Spleen (tissue), 11 donors: ENCODE data around the gene MACROD2. TPM values are rescaled to one million over a fixed set of nuclear protein-coding genes. Genes with fewer than 3 reads are reported as not detected.
"Not testable (repeated sequence)": the region's sequence is repeated elsewhere in the genome, so short reads cannot be mapped to it uniquely, and the experiment has no call there.

Experiments
- DNase-seq: peaks from one replicate; pipeline ENCODE4 v3.0.0-alpha.2; 2020
- H3K27ac ChIP-seq, 8 donors: fragments of 200-600 bp; sonication (generic) in 7 of 8; 1 replicate in 4 of 8; 2 replicates in 4 of 8; pipeline versions ENCODE4 v1.5.0 to v1.8.0; 2016 to 2021; ENCODE audit warnings: inconsistent platforms in 4 of 8, mild to moderate bottlenecking in 4 of 8, moderate library complexity in 1 of 8
- H3K27me3 ChIP-seq, 7 donors: fragments of 200-600 bp; sonication (generic) in 6 of 7; replicated peaks in 1 of 7; 1 replicate in 4 of 7; 2 replicates in 3 of 7; pipeline versions ENCODE4 v1.5.0 to v1.8.0; 2016 to 2021; ENCODE audit warnings: inconsistent platforms in 3 of 7, mild to moderate bottlenecking in 1 of 7
- H3K36me3 ChIP-seq, 6 donors: fragments of 200-600 bp; sonication (generic) in 5 of 6; 1 replicate in 4 of 6; 2 replicates in 2 of 6; pipeline versions ENCODE4 v1.5.0 to v1.8.0; 2016 to 2021; ENCODE audit warnings: inconsistent platforms in 2 of 6
- H3K4me1 ChIP-seq, 6 donors: fragments of 200-600 bp; sonication (generic) in 5 of 6; 1 replicate in 3 of 6; 2 replicates in 3 of 6; pipeline versions ENCODE4 v1.5.0 to v1.8.0; 2016 to 2021; ENCODE audit warnings: inconsistent platforms in 3 of 6
- H3K4me3 ChIP-seq, 8 donors: fragments of 200-600 bp; sonication (generic) in 7 of 8; 1 replicate in 4 of 8; 2 replicates in 4 of 8; pipeline versions ENCODE4 v1.5.0 to v1.8.0; 2016 to 2021; ENCODE audit warnings: inconsistent platforms in 4 of 8, mild to moderate bottlenecking in 4 of 8, moderate library complexity in 2 of 8
- H3K9me3 ChIP-seq, 8 donors: fragments of 200-600 bp; sonication (generic) in 7 of 8; 1 replicate in 4 of 8; 2 replicates in 4 of 8; pipeline versions ENCODE4 v1.5.0 to v1.8.0; 2016 to 2021; ENCODE audit warnings: inconsistent platforms in 4 of 8
- POLR2A ChIP-seq, 3 donors: fragments of 450-650 bp; IDR thresholded peaks; one replicate each; pipeline ENCODE4 v1.5.1; 2017; ENCODE audit warnings: antibody characterized with exemption in 3 of 3, mild to moderate bottlenecking in 1 of 3
- POLR2AphosphoS5 ChIP-seq, 3 donors: sonication (generic); formaldehyde crosslinking; IDR thresholded peaks; one replicate each; pipeline ENCODE4 v1.5.1; 2017; ENCODE audit warnings: antibody characterized with exemption in 3 of 3
- WGBS, 5 donors: extraction: QIAGEN DNeasy Blood & Tissue Kit in 3 of 5; methylation state at CpG; one replicate each; pipeline versions ENCODE4 v1.1.5 to v1.1.7; 2013 to 2018; 5-methylcytosine and 5-hydroxymethylcytosine counted together
- intact Hi-C: fragments of 100-400 bp; cut with DNase I; formaldehyde crosslinking; loops from one replicate; pipeline ENCODE4 v1.15.0; 2023; ENCODE audit warnings: low total_unique reads
- polyA plus RNA-seq, 3 donors: library from polyadenylated mRNA; stranded (reverse); fragments of 200-250 nt; gene quantifications; one replicate each; pipeline ENCODE4 v1.2.1, GENCODE V29; 2013
- total RNA-seq, 7 donors: library from RNA; depleted of rRNA in 3 of 7; stranded (reverse); fragments of >200 nt in 3 of 7; fragmentation: NEBNext Ultra II Directional in 4 of 7; extraction: Animal tissue kit (Norgen Biotek cat#: 25700) in 4 of 7; gene quantifications; one replicate each; pipeline versions ENCODE4 v1.1.0 to v1.2.1, GENCODE V29; 2016 to 2021
- TF ChIP-seq, protein P1 (sequence below), 11 experiments: fragments of 200-600 bp in 7 of 11; fragments of 450-650 bp in 4 of 11; sonication (generic) in 4 of 11; IDR thresholded peaks in 8 of 11; conservative IDR thresholded peaks in 3 of 11; 1 replicate in 7 of 11; 2 replicates in 4 of 11; pipeline versions ENCODE4 v1.4.0 to v1.8.0; 2016 to 2021; ENCODE audit warnings: antibody characterized with exemption in 11 of 11, inconsistent platforms in 4 of 11, mild to moderate bottlenecking in 1 of 11
- donor health status: healthy with polysubstance abuse.
- donor health status: DM: no; HTN: no; CAD: no; lungs with moderate emphysema.
- donor health status: DM: no; HTN: no; CAD: no.
- donor health status: Bipolar disorder and iron deficiency.
- donor health status: healthy.
- donor health status: DM: no; HTN: no; CAD: no.
- donor health status: DM: yes; HTN: yes; CAD: no.

The MACROD2 gene
- total and polyA plus RNA-seq, 10 donors, result 1.5 to 4.7 (median 3.4) TPM

DNA sequence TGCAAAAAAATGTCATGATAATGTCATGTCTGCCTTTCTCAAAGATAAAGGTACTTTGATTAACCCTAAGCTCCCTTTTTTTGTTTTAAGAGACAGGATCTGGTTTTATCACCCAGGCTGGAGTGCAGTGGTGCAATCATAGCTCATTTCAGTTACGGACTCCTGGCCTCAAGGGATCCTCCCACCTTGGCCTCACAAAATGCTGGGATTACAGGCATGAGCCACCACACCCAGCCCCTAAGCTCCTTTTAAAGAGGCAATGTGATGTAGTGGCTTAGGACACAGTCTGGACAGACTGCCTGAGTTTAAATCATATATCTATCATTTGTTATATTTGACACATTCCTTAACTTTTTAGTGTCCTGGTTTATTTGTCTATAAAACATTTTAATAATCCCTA is 265.1 kb downstream of the MACROD2 start:
- Histone ChIP-seq H3K27me3 (no peaks in the 10 kb centered on the region), H3K4me3 (no peak overlapping the region), H3K27ac (no peak overlapping the region), H3K9me3 (peaks cover 0 to 8% (median 0%) of the 10 kb centered on the region in 8 donors), H3K36me3 (no peaks in the 10 kb centered on the region), H3K4me1 (no peaks in the 10 kb centered on the region)
- no peak for DNase-seq
- WGBS, 5 donors, result 87 to 100% (median 88%) methylated on average over 1 of the region's 1 CpG
- intact Hi-C loops, result no loop called here
- TF ChIP-seq POLR2AphosphoS5 (IDR thresholded peaks at IDR 0.05) (no peak), POLR2A (IDR thresholded peaks at IDR 0.05) (no peak)
- TF ChIP-seq, protein P1, sequence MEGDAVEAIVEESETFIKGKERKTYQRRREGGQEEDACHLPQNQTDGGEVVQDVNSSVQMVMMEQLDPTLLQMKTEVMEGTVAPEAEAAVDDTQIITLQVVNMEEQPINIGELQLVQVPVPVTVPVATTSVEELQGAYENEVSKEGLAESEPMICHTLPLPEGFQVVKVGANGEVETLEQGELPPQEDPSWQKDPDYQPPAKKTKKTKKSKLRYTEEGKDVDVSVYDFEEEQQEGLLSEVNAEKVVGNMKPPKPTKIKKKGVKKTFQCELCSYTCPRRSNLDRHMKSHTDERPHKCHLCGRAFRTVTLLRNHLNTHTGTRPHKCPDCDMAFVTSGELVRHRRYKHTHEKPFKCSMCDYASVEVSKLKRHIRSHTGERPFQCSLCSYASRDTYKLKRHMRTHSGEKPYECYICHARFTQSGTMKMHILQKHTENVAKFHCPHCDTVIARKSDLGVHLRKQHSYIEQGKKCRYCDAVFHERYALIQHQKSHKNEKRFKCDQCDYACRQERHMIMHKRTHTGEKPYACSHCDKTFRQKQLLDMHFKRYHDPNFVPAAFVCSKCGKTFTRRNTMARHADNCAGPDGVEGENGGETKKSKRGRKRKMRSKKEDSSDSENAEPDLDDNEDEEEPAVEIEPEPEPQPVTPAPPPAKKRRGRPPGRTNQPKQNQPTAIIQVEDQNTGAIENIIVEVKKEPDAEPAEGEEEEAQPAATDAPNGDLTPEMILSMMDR (IDR thresholded peaks at IDR 0.05 in 8 of 11, conservative IDR thresholded peaks at IDR 0.05 in 3 of 11), result no peak

DNA sequence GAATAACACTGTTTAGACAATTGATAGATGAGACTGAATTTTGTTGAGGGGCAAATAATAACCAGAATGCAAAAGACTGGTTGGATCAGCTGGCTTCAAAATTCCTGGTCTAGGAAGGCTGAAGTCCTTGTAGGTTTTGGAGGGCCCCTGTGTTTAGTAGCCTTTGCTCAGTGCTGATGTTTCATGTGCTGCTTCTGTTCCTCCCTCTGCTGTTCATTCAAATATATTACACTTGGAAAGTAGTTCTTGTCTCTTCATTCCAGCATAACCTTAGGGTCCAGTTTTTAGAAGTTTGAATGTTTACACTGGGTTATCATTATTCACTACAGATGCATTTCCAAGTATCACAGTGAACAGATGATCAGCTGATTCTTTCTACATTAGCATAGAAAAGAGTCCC is 269.6 kb downstream of the MACROD2 start:
- no peak for DNase-seq
- H3K36me3 ChIP-seq, result no peaks in the 10 kb centered on the region
- intact Hi-C loops, result no loop called here
- H3K4me1 ChIP-seq, result no peaks in the 10 kb centered on the region
- H3K27ac ChIP-seq, result no peak overlapping the region
- H3K4me3 ChIP-seq, result no peak overlapping the region
- TF ChIP-seq POLR2AphosphoS5 (IDR thresholded peaks at IDR 0.05) (no peak), POLR2A (IDR thresholded peaks at IDR 0.05) (no peak)
- TF ChIP-seq, protein P1 (IDR thresholded peaks at IDR 0.05 in 8 of 11, conservative IDR thresholded peaks at IDR 0.05 in 3 of 11), result no peak
- H3K27me3 ChIP-seq, result no peaks in the 10 kb centered on the region
- H3K9me3 ChIP-seq, result peaks cover 0 to 8% (median 0%) of the 10 kb centered on the region in 8 donors

DNA sequence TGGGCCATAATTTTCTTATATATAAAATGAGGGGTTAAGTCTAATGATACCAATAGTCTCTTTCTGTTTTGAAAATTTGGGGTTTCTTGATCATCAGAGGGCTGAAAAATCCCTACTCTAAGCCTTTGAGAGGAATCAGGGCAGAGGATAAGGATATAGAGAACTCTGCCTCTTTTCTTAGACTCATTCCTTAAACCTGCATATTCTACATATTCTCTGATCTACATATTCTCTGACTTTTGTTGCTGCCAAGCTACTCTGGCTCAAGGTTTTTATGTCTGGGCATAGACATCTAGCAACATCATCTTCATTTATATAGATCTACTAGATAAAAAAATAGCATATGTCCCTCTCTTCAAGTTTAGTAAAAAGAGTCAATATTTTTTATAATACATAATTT is 270.9 kb downstream of the MACROD2 start:
- TF ChIP-seq, protein P1 (IDR thresholded peaks at IDR 0.05 in 8 of 11, conservative IDR thresholded peaks at IDR 0.05 in 3 of 11), result no peak
- TF ChIP-seq POLR2AphosphoS5 (IDR thresholded peaks at IDR 0.05) (no peak), POLR2A (IDR thresholded peaks at IDR 0.05) (no peak)

DNA sequence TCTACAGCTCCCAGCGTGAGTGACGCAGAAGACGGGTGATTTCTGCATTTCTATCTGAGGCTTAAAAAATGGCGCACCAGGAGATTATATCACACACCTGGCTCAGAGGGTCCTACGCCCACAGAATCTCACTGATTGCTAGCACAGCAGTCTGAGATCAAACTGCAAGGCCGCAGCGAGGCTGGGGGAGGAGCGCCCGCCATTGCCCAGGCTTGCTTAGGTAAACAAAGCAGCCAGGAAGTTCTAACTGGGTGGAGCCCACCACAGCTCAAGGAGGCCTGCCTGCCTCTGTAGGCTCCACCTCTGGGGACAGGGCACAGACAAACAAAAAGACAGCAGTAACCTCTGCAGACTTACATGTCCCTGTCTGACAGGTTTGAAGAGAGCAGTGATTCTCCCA is 275.4 kb downstream of the MACROD2 start:
- DNase-seq, H3K27ac ChIP-seq, H3K4me1 ChIP-seq: not testable (repeated sequence)

More for the DNA sequence above, 270.9 kb downstream of the MACROD2 start:
- no peak for DNase-seq
- intact Hi-C loops, result no loop called here
- H3K9me3 ChIP-seq, result peaks cover 0 to 19% (median 0%) of the 10 kb centered on the region in 8 donors
- H3K36me3 ChIP-seq, result no peaks in the 10 kb centered on the region
- no peak overlapping the region for H3K27ac ChIP-seq
- no peak overlapping the region for H3K4me3 ChIP-seq
- H3K27me3 ChIP-seq, result no peaks in the 10 kb centered on the region
- H3K4me1 ChIP-seq, result no peaks in the 10 kb centered on the region

DNA sequence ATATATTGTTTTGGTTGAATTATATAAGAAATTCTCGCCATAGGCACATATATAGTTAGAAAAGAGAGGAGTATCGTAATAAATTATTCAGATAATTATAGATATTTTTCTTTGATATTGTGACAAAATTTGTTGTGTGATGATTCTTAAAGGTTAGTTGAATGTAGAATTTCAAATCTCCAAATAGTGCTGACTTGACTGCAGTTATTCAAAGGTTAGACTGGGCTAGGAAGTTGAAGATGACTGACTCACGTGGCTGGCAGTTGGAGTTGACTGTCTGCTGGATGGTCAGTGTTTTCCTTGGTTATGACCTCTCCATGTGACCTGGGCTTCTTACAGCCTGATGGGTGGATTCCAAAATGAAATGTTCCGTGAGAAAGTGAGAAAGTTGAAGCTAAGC is 286.8 kb downstream of the MACROD2 start:
- TF ChIP-seq POLR2AphosphoS5 (IDR thresholded peaks at IDR 0.05) (no peak), POLR2A (IDR thresholded peaks at IDR 0.05) (no peak)
- TF ChIP-seq, protein P1 (IDR thresholded peaks at IDR 0.05 in 8 of 11, conservative IDR thresholded peaks at IDR 0.05 in 3 of 11), result no peak
- Histone ChIP-seq H3K9me3 (no peaks in the 10 kb centered on the region), H3K27ac (no peak overlapping the region), H3K27me3 (no peaks in the 10 kb centered on the region), H3K36me3 (no peaks in the 10 kb centered on the region), H3K4me1 (no peaks in the 10 kb centered on the region), H3K4me3 (no peak overlapping the region)
- intact Hi-C loops, result no loop called here
- WGBS, 5 donors, result 79 to 88% (median 83%) methylated on average over 4 of the region's 4 CpGs
- no peak for DNase-seq

More for the DNA sequence above, 275.4 kb downstream of the MACROD2 start:
- H3K4me3 ChIP-seq, H3K36me3 ChIP-seq, H3K27me3 ChIP-seq, intact Hi-C loops: not testable (repeated sequence)
- 91 to 97% (median 94%) methylated on average over 9 of the region's 9 CpGs for WGBS, 5 donors
- peaks cover 0 to 23% (median 2%) of the 10 kb centered on the region in 8 donors for H3K9me3 ChIP-seq
